ENCODE measurements around the gene GABBR2. TPM values are rescaled to one million over a fixed set of nuclear protein-coding genes. Genes with fewer than 3 reads are reported as not detected.

Gene GABBR2
- total and polyA plus RNA-seq, 2 of the 8 experiments (the other 6 are each of a cell fraction or from before 2014, with no cell fraction given) = 0.50 to 1.2 TPM

GRCh38 chr9:98556511-98556910 is 152.2 kb downstream of the GABBR2 start:
- Histone ChIP-seq H2BK15ac (ENCODE audit: low read length) (no peak overlapping the region), H3K36me3 (ENCODE audit: control insufficient read depth in 2 of 4, insufficient read depth in 4 of 4, low read length in 3 of 4) (no peaks in the 10 kb centered on the region), H2AK5ac (ENCODE audit: low read depth, low read length) (no peak overlapping the region), H3K27ac (ENCODE audit: low read depth, low read length) (no peak overlapping the region), H3K9me3 (ENCODE audit: insufficient read depth in 2 of 2, low read depth in 1 of 2, low read length in 1 of 2) (no peaks in the 10 kb centered on the region), H4K91ac (replicated peaks; ENCODE audit: insufficient read length, low read length) (no peak overlapping the region), H2BK5ac (ENCODE audit: low read depth, low read length) (no peak overlapping the region), H3K4me3 (ENCODE audit: extremely low read depth in 1 of 4, insufficient read depth in 2 of 4, low read depth in 3 of 4, low read length in 4 of 4) (no peak overlapping the region), H3K23me2 (ENCODE audit: low read depth, low read length) (peaks cover 2% of the 10 kb centered on the region; the same call in 1 of the 2 replicates), H4K5ac (ENCODE audit: insufficient read length, low read depth, low read length) (no peak overlapping the region), H3K4me2 (ENCODE audit: insufficient read depth in 1 of 2, low read depth in 2 of 2, low read length in 2 of 2) (no peak overlapping the region), H3K56ac (replicated peaks; ENCODE audit: insufficient read length, low read depth, low read length) (no peak overlapping the region), H3K9ac (replicated peaks in 1 of 4; ENCODE audit: extremely low read depth in 1 of 4, low read depth in 3 of 4, low read length in 3 of 4) (no peak overlapping the region), H3K27me3 (replicated peaks in 1 of 4; ENCODE audit: control insufficient read depth in 3 of 4, extremely low read depth in 1 of 4, insufficient read depth in 3 of 4, low read length in 3 of 4) (no peaks in the 10 kb centered on the region), H3K79me1 (ENCODE audit: low read depth, low read length) (no peaks in the 10 kb centered on the region), H2BK12ac (ENCODE audit: low read depth, low read length) (no peak overlapping the region), H2BK20ac (ENCODE audit: low read length) (no peak overlapping the region), H3K4ac (replicated peaks; ENCODE audit: insufficient read length, low read depth, low read length) (no peak overlapping the region), H3K23ac (ENCODE audit: insufficient read length) (no peak overlapping the region), H3K18ac (ENCODE audit: extremely low read depth, low read length) (no peak overlapping the region), H3K14ac (ENCODE audit: insufficient read length) (no peak overlapping the region), H3K79me2 (ENCODE audit: control insufficient read depth in 1 of 2, insufficient read depth in 2 of 2, low read length in 2 of 2) (no peaks in the 10 kb centered on the region), H4K20me1 (replicated peaks in 1 of 2; ENCODE audit: control insufficient read depth in 1 of 2, insufficient read depth in 2 of 2, low read length in 2 of 2) (peaks cover 0 to 2% of the 10 kb centered on the region in 2 experiments), H2AFZ (ENCODE audit: low read length) (no peak overlapping the region), H2BK120ac (replicated peaks; ENCODE audit: low read depth, low read length) (no peak overlapping the region), H4K8ac (ENCODE audit: extremely low read depth, insufficient read depth, low read length) (no peak overlapping the region), H3K4me1 (replicated peaks in 1 of 4; ENCODE audit: control insufficient read depth in 3 of 4, insufficient read depth in 4 of 4, low read length in 3 of 4) (no peaks in the 10 kb centered on the region)
- ChIA-PET POLR2A (ENCODE audit: partially characterized antibody) (no interaction called here), CTCF (ENCODE audit: partially characterized antibody) (interaction anchor here (1.2 to 1.9 kb wide), 4 partner anchors 20 to 235 kb away, joined by 3 to 4 read pairs (median 4); no protein-coding TSS in a partner anchor)
- DNase-seq (ENCODE audit: low read depth in 1 of 2, low spot score in 2 of 2) = no peak
- 79% methylated on average over 9 of the region's 12 CpGs; no CpG with 5 or more reads in 1 of the 2 experiments for WGBS, 2 experiments (ENCODE audit: extremely low coverage in 1 of 2, insufficient coverage in 1 of 2, insufficient read length in 1 of 2, insufficient replicate concordance in 2 of 2, low coverage in 1 of 2, low lambda C conversion rate in 2 of 2, missing lambda C conversion rate in 1 of 2)
- TF ChIP-seq ATF3 (IDR thresholded peaks at IDR 0.05; ENCODE audit: insufficient read depth, low read depth, low read length) = no peak
- no peak for FAIRE-seq

Data from H1 (cell line).